HG03025 (cell line): Measurements from ENCODE around the gene SOX12.
"Not testable (repeated sequence)": the region's sequence is repeated elsewhere in the genome, so short reads cannot be mapped to it uniquely, and the experiment has no call there.

ENCODE experiments used
- ATAC-seq: cut with Tn5 transposase; IDR thresholded peaks from one replicate; pipeline ENCODE4 v1.9.1; 2021; ENCODE audit warnings: mild to moderate bottlenecking, moderate library complexity; ENCODE audit not compliant: unreplicated experiment, low FRiP score

SOX12 gene

GRCh38 chr20:358891-359555 lies 33.7 kb downstream of the SOX12 start:
- ATAC-seq: no peak

GRCh38 chr20:361561-361960 lies 36.2 kb downstream of the SOX12 start:
- no peak for ATAC-seq

GRCh38 chr20:362271-363254 lies 37.2 kb downstream of the SOX12 start:
- ATAC-seq: no peak

- no peak for ATAC-seq
Observed at GRCh38 chr20:363319-364078, 38.1 kb downstream of the SOX12 start.

- no peak for ATAC-seq
Observed at GRCh38 chr20:364905-365794, 39.8 kb downstream of the SOX12 start.

GRCh38 chr20:366041-366718 lies 40.8 kb downstream of the SOX12 start:
- ATAC-seq: no peak

GRCh38 chr20:366719-367485 lies 41.5 kb downstream of the SOX12 start:
- no peak for ATAC-seq

- ATAC-seq: no peak
Observed at GRCh38 chr20:367486-367887, 42.1 kb downstream of the SOX12 start.

- no peak for ATAC-seq
Observed at GRCh38 chr20:368915-369314, 43.6 kb downstream of the SOX12 start.

- ATAC-seq: no peak
Observed at GRCh38 chr20:370151-370600, 44.8 kb downstream of the SOX12 start.

- no peak for ATAC-seq
Observed at GRCh38 chr20:370977-371754, 45.8 kb downstream of the SOX12 start.

- no peak for ATAC-seq
Observed at GRCh38 chr20:371755-372542, 46.6 kb downstream of the SOX12 start.

GRCh38 chr20:372543-373082 lies 47.3 kb downstream of the SOX12 start:
- not testable (repeated sequence) for ATAC-seq

- no peak for ATAC-seq
Observed at GRCh38 chr20:373171-373890, 48.0 kb downstream of the SOX12 start.

GRCh38 chr20:375265-375889 lies 50.0 kb downstream of the SOX12 start:
- ATAC-seq: no peak

- ATAC-seq: no peak
Observed at GRCh38 chr20:376089-376488, 50.7 kb downstream of the SOX12 start.
